Loucy (cell line): ENCODE data around the gene EPB42.

Source experiments
- EZH2phosphoT487 ChIP-seq: fragments of 200-600 bp; IDR thresholded peaks from 2 replicates; pipeline ENCODE4 v1.6.1; 2018; ENCODE audit warnings: antibody characterized with exemption, mild to moderate bottlenecking, moderate library complexity, borderline replicate concordance
- TF ChIP-seq, protein P1 (sequence below): fragments of 200-600 bp; sonication (generic); conservative IDR thresholded peaks from 2 replicates; pipeline ENCODE4 v1.5.1; 2014; ENCODE audit warnings: mild to moderate bottlenecking, antibody characterized with exemption, low read length

GRCh38 chr15:43190178-43190577, 30.6 kb downstream of the EPB42 start:
- TF ChIP-seq, protein P1, sequence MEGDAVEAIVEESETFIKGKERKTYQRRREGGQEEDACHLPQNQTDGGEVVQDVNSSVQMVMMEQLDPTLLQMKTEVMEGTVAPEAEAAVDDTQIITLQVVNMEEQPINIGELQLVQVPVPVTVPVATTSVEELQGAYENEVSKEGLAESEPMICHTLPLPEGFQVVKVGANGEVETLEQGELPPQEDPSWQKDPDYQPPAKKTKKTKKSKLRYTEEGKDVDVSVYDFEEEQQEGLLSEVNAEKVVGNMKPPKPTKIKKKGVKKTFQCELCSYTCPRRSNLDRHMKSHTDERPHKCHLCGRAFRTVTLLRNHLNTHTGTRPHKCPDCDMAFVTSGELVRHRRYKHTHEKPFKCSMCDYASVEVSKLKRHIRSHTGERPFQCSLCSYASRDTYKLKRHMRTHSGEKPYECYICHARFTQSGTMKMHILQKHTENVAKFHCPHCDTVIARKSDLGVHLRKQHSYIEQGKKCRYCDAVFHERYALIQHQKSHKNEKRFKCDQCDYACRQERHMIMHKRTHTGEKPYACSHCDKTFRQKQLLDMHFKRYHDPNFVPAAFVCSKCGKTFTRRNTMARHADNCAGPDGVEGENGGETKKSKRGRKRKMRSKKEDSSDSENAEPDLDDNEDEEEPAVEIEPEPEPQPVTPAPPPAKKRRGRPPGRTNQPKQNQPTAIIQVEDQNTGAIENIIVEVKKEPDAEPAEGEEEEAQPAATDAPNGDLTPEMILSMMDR, result no peak
- TF ChIP-seq EZH2phosphoT487, result no peak
